NOMO-1 (cell line): ENCODE results near the gene SP140L.
"Not testable (repeated sequence)": the region's sequence is repeated elsewhere in the genome, so short reads cannot be mapped to it uniquely, and the experiment has no call there.

ENCODE experiments used
- DNase-seq, 2 experiments: peaks; one replicate each; lab custom pipeline; 2025; ENCODE audit not compliant: unreplicated experiment in 2 of 2; lab: John Stamatoyannopoulos, UW

Gene SP140L

DNA sequence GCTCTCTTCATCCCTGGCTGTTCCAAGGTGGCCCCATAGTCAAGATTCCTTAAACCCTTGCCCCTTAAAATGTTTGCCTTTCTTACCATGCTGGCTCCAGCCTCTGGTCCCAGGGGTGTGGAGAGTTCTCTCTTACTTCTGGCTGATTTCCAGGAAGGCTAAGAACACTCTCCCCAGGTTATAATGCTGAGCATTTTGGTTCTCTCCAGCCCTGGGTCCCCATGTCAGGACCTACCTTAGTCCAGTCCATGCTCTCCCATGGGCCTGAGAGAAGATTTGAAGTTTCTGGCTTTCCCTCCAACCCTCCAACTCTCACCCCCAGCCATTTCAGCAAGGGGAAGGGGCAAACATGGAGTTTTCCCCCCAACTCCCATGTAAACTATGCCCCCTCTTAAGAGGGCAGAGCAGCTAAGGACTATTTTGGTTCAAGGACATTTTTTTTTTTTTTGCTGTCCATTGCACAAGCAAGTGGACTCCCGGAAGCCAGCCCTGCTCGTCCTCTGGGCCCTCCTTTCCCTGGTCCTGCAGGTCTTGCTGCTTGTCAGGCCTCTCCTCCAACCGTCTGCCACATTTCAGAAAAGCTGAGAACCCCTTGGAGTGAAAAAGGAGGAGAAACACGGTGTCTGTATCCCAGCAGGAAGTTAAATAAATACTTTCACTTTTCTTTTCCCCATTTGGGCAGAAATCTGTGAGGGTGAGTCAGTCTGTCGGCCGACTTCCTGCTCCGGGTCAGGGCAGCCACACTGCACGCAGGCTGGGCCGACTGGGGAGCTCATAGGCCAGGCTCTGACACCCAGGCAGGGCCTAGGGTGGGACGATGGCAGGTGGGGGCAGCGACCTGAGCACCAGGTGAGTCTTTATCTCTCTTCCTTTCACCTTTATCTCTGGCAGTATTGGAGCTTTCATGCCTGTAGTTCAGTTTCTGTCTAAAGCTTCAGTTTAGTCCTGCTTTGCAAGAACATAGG is at the start of gene SP140L:
Gene SP140L (plus strand): TSS at position 741 of the 965 bp plus-strand sequence. CDS start 77 bp downstream, at position 818.
- DNase-seq = peak; percentile 86 to 89

DNA sequence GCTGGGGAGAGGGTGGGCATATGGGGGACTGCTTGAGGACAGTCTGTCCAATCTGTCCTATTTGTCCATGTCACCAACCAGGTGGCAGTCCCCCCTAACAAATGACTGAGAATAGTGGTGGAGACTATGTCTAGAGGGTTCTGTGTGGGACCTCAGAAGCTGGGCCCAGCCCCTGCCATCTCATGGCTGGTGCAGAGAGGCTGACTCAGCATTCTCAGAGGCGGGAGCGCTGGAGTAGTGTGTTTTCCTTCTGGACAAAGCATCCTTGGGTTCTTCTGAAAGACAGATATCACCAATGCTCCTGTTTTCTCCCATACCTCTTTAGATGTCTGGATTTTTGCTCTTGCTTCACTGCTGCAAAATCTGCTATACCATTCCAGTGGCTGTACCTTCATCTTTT is 44.1 kb upstream of the SP140L start:
- DNase-seq = no peak

DNA sequence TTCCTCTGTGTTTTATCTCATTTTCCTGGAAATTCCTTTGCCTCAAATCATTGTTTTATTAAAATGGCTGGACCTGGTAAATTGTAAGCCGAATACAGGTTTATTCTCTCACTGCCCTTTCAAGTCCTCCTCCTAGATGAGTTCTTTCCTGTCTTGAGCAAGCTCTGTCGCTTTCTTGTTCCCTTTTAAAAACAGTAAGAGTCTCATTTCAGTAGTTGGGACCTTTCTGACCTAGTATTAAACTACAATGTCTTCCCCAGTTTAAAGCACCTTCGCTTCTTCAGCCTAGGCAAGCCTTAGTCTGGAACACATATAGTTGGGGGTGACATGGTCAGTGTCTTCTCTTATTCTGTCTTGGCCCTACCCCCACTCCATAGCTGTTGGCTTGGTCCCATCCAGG is 40.9 kb upstream of the SP140L start:
- no peak for DNase-seq

DNA sequence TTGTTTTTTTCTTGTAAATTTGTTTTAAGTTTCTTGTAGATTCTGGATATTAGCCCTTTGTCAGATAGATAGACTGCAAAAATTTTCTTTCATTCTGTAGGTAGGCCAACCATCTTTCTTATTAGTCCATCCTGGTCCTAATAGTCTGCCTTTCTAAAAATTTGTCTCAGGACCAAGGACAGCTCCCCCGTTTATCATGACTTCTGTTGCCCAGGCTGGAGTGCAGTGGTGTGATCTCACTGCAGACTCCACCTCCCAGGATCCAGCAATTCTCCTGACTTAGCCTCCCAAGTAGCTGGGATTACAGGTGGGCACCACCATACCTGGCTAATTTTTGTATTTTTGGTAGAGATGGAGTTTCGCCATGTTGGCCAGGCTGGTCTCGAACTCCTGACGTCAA is 37.7 kb upstream of the SP140L start:
- not testable (repeated sequence) for DNase-seq

DNA sequence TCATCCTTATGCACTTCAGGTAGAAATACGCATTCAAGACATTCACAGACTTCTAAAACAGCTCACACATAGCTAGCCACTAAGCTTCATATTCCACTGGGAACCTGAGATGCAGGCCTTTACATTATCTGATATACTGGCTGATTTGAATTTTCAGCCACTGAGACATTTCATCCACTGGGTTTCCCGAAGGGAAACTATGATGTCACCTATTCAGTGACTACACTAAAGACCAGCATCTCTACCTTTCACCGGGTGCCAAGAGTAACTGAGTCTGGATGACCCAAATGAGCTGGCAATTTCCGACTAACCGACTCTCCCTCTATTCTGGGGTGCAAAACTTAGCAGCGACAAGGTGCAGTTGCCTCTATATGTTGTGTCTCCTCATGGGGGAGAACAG is 31.8 kb upstream of the SP140L start:
- DNase-seq = no peak

DNA sequence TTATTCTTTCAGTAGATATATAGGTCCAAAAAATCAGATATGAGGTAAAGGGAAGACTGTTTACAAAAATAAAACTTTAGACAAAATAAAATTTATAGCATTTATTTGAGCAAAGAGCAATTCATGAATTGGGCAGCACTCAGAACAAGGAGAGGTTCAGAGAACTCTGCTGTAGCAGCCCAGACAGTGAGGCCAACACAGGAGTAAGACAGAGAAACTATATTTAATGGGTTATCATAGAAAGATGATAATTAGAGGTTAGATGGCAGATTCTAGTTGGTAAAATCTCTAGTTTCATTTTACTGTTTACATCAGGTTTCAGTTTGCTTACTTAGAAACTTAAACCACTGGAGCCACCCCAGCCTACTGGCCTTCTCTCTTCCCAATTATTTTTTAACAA is 30.1 kb upstream of the SP140L start:
- DNase-seq = no peak

DNA sequence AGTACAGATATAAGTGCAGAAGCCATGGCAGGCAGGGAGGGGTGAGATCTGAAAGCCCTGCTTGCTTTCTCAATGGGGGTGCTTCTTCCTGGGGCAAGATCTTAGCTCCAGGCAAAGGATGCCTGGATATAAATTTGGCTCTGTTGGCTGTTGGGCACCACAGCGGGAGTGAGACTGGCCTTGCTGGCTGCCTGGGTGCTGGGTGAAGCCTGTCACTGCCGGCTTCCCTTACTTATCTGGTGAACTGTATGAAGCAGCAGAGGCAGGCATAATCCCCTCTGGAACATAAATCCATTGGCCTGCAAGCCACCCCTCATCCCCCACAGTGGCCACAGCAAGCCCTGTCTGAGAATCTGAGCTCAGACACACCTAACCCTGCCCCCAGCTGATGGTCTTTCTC is 27.4 kb upstream of the SP140L start:
- DNase-seq = no peak

DNA sequence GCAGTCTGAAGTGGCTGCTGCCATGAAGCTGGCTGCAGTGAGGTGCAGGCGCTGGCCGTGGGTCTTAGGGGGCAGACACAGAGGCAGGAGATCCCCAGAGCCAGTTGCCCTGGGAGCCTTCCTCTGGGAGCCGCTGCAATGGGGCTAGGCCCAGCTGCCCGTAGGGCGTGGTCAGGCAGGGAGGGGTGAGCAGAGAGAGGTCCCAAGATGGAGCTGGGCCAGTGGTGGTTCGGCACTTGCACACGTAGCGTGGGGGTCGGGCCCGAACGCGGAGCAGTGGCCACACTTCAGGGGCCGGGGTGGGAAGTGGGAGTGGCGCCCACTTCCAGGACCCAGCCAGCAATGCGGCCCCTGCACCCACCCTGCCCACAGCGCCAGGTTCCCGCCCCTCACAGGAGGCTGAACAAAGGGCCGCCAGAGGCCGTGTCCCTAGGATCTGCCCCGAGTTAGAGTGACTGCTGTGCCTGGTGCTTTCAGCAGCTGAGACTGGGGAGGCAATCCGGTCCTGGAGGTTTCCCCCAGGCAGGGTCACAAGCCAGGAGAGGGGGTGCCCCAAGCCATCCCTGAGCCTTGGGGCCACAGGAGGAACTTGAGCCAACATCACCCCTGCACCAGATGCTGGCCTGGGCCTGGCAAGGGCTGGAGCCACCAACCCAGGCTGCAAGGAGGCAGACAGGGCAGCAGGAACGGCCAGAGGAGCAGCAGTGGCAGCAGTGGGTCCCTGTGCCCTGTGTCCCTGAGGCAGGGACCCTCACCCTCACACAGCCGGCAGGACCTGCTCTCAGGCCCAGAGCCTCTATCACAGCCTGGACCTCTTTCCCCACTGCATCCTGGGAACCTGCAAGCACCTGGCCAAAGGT is 21.3 kb upstream of the SP140L start:
- no peak for DNase-seq

DNA sequence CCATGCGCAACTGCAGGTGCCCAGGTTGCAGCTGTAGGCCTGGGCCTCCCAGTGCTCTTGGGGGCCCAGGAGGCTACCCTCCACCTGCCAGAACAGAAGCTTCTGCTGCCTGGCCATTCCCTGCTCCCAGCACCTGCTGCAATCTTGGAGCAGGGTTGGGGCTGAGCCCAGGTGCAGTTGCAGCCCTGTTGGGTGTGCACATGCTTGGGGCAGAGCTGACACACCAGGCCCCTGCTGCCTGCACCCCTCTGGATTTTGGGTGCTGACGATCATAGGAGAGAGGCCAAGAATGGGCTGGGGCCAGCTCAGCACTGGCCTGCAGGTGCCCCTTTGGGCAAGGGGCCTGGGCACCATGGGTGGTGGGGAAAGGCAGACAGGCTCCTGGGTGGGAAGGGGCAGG is 20.5 kb upstream of the SP140L start:
- no peak for DNase-seq

DNA sequence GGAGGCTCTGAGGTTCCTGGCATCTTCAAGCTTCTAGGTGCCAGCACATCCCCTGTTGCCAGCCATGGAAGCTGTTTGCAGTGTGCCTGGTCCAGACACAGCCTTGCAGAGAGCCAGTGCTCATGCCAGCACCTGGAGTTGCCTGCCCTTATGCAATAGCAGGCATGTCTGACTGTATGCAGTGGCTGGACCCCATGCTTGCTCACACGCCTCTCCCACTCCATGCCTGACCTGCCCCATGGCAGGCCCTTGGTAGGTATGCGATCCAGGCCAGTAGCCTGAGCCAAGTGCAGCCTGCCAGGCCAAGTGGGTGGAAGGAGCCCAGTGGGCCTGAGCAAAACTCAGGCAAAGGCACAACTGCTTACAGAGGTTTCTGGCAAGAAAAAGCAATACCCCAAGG is 19.5 kb upstream of the SP140L start:
- no peak for DNase-seq

DNA sequence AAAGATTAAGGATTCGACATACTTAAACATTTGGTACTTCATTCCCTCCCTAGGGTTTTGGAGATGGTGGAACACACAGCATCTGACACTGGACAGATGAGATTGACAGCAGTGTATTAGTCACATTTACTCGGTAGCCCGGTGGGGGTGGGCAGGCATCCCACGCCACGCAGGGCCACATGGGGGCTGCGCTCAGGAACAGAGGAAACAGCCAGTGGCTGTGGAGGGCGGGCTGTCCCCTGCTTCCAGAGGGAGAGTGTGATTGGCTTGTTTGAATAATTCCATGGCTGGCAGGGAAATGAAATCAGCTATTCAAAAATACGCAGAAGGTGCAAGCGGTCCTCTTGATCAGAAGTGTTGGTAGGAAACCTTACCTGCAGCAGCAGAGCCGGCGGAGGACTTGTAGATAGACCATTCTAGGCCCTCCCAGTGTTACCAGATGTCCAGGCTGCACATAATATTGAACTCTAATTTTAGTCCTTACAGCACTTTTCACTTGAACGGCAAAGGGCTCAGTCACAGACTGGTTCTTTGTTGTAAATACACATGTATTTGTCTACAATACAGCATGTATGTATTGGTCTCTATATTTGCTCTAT is 18.5 kb upstream of the SP140L start:
- no peak for DNase-seq

DNA sequence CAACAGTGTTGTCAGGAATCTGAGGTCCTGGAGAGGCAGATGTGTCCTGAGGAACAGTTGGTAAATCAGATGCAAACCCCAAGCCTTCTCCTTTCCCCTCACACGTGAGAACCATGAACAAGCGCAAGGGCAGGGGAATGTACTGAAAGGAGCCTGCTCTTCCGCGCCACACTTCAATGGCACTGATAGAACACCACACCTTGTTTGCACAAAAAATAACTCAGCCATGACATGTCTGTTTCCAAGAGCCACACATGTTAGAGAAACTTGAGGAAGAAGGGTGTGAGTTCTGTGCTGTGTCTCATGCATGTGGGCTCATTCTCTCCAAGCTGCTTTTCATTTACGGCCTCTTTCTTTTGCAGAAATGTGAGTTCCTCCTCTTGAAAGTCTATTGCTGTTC is 16.2 kb upstream of the SP140L start:
- DNase-seq = not testable (repeated sequence)

DNA sequence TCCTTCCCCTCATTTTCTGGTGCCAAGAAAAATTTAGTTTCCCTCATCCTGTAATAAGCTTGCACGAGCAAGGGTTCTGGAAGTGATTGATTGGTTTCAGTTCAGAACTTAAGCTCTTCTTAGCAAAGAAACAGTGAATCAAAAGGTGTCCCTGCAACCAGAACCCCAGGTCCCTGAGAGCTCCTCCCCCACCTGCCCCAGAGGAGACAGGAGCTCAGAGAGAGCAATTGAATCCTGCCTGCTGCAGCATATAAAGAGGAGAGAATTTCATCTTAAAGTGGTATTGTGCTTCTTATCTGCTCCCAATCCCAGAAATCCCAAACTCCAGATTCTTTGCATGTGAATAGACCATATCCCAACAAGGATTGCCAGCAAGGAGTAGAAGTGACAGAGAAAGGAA is 15.4 kb upstream of the SP140L start:
- not testable (repeated sequence) for DNase-seq

DNA sequence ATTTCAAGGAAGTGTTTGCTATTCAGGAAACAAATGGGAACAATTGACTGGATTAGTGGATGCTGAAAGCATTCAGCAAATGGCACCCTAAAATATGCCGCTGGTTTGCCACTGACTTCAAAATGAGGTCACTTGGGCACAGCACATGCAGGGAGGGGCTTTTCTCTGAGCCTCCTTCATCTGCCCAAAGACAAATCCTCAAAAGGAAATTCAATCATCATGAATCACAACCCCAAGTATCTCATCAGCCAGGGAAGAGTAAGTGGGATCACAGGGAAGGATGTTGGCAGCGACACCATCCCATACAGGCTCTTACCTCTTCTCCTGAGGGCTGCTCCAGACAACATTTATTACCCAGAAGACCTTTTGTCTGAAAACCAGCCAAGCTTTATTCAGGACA is 14.4 kb upstream of the SP140L start:
- DNase-seq = no peak

DNA sequence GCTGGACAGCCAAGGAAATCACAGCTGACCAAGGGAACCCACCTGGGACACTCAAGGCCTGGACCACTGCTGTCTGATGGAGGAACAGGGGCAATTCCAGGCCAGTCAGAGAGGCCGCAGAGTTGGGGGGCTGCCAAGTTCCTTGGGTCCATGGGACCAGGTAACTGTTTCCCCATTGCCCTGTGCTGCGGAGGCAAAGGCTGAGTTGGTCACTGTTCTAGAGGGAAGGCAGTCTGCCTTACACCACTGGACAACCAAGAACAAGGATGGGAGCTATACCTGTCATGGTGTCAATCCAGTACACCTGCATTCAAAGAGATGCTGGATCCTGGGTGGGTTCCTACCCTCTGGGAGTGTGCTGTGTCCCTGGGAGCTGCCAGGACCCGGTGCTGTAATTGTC is 9.6 kb upstream of the SP140L start:
- no peak for DNase-seq

DNA sequence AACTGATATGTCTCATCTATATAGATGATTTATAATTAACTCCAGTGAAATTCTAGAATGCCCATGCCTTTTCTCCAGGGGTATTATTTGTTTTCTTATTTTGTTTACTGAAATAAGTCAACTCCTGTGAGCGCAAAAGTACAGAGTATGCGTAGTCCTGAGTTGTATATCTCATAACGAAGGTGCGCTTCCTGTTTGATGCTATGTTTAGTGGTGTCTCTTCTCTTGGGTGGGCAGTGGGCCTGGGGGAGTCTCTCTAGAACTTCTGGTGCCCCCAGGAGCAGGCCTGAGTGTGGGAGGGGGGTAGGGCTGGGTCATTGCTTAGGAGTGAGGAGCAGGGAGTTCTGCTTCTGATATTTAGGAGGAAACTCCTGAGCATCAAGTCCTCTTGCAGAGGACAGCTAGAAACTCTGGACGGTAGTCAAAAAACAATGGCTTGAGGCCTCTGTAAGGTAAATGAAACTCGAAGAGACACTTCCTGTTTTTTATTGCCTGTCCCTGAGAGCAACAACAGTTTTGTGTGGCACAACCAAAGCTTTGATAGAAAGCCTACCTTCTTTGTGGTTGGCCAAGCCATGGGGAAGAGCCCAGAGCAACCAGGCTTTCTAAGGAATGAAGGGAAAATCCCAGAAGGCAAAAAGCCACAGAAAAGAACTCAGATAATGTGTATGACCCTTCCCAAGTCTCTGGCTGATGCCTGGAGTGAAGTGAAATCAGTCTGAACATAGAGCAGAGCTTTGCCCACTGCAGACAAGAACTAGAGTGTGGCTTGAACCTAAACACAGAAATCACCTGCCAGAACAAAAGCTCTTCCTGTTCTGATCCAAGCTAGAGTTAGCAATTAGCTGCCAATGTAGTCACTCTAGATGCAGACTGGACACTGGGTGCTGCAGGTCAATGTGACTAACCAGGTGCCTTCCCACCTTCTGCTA is 8.5 kb upstream of the SP140L start:
- peak; percentile 43 to 70 for DNase-seq

DNA sequence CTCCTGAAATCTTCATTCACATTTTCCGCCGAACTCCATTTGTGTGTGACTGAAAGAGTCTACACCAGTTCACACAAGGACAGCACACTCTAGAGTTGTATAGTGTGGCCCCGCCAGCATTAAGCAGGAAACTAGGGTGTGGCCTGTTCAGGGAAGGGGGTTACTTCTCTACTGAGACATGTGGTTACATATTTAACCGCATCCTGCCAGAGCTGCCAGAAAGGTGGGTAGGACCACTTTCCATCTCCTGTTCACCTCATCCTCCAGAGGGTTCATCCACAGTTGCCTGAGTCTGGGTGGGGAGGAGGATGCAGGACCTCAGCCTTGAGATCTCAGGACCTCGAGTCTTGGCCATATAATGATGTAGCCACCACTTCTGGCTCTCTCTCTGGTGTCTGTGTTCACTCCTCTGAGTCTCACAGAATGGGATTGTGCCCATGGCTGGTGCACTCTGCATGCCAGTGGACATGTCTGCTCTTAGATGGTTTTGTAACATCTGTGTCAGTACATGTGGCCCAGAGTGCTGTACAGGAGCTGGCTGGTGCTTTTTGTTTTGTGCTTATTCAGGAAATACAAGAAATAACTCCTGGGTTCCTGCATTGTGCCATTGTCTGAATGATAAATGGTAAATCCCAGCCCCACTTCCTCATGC is 7.7 kb upstream of the SP140L start:
- peak; percentile 56 to 61 for DNase-seq

DNA sequence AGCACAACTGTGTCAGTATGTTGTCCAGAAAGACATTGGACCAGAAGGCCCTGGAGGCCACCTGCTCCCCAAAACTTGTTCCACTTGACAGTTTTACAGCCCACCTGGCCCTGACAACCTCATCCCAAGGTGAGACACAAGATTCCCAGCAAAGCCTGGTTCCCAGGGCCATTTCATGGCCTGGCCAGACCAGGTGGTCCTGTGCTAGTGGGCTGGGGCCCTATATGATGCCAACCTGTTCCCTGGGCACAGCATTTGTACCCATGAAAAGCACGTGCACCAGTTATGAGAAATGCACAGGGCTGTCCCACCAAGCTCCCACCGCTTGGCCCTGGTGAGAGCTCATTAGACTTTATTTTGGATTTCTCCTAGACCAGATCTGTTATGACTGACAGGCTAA is 6.0 kb upstream of the SP140L start:
- no peak for DNase-seq

DNA sequence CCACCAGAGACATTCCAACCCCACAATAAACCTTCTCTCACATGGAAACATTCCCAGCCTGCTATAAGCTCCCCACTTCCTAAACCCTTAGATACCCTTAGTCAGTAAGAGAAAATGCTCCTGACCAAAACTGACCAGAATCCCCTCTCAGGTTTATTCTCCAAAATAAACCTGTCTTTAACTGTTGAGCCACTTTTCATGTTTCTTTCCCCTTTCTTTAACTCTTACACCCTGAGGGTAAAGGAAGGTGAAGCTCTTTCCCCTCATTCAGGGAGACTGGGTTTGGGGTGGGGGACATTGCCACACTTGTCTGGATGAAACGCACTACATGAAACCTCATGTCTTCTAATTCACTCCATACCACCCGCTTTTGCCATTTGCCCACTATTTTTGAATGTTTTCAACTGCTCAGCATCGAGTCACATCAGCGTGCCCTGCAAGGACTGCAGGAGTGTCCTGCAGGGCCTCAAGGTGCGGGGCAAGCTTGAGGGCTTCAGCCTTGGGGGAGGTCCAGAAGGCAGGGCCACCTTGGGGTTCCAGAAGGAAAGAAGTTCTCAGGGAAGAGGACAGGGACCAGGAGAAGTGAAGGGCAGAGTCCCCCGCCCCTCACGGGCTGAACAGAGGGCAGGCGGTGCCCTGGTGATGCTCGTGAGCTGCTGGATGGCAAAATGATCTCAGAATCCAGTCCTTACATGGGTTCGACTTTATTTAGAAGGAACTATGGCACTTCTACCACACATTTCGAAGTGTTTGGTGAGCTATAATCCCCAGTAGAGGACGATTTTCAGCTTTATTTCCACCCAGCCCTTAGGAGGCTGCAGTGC is 4.2 kb upstream of the SP140L start:
- DNase-seq = no peak
